Stimulated activated CD8-positive, alpha-beta memory T cell treated with anti-CD3 and anti-CD28 coated beads, Interleukin-2, amount 100 ng/mL, for 1 hour (primary cell): ENCODE measurements around the gene CFAP73.

Source experiments
- DNase-seq, 2 donors: peaks; one replicate each; pipeline ENCODE4 v3.0.0-alpha.2; 2020; ENCODE audit warnings: low read depth in 2 of 2

CFAP73 gene

GRCh38 chr12:113164014-113164413, 14.5 kb downstream of the CFAP73 start:
- no peak for DNase-seq

GRCh38 chr12:113165521-113166450, 16.3 kb downstream of the CFAP73 start:
- no peak for DNase-seq

GRCh38 chr12:113167868-113168267, 18.3 kb downstream of the CFAP73 start:
- DNase-seq, result no peak

GRCh38 chr12:113169697-113170096, 20.2 kb downstream of the CFAP73 start:
- no peak for DNase-seq

GRCh38 chr12:113170457-113170856, 20.9 kb downstream of the CFAP73 start:
- no peak for DNase-seq

- DNase-seq, result no peak
Measured at GRCh38 chr12:113170926-113171325, 21.4 kb downstream of the CFAP73 start.

- no peak for DNase-seq
Measured at GRCh38 chr12:113171543-113171942, 22.0 kb downstream of the CFAP73 start.

GRCh38 chr12:113172185-113172584, 22.7 kb downstream of the CFAP73 start:
- no peak for DNase-seq

- DNase-seq, result no peak
Measured at GRCh38 chr12:113173081-113173698, 23.7 kb downstream of the CFAP73 start.

- DNase-seq, result peak; percentile 52 to 56
Measured at GRCh38 chr12:113174461-113175384, 25.2 kb downstream of the CFAP73 start.

GRCh38 chr12:113179023-113179422, 29.5 kb downstream of the CFAP73 start:
- DNase-seq, result no peak

- DNase-seq, result no peak
Measured at GRCh38 chr12:113180333-113180732, 30.8 kb downstream of the CFAP73 start.

GRCh38 chr12:113181975-113182374, 32.5 kb downstream of the CFAP73 start:
- DNase-seq, result no peak

GRCh38 chr12:113183030-113183589, 33.6 kb downstream of the CFAP73 start:
- DNase-seq, result no peak

- DNase-seq, result no peak
Measured at GRCh38 chr12:113184098-113184899, 34.8 kb downstream of the CFAP73 start.

GRCh38 chr12:113184900-113185179, 35.3 kb downstream of the CFAP73 start:
- DNase-seq, result peak; percentile 61 to 71

- peak; percentile 63 to 68 for DNase-seq
Measured at GRCh38 chr12:113185180-113186032, 35.9 kb downstream of the CFAP73 start, which contains the start of the genes DDX54 and RITA1. TSS of gene DDX54 (minus strand) at chr12:113185478. CDS start at chr12:113185451, 27 bp downstream. TSS of gene RITA1 (plus strand) at chr12:113185721. CDS start at chr12:113186747, 1,026 bp downstream.

GRCh38 chr12:113186033-113186365, 36.5 kb downstream of the CFAP73 start:
- DNase-seq, result no peak

GRCh38 chr12:113186666-113187325, 37.3 kb downstream of the CFAP73 start:
- DNase-seq, result no peak
